ENCODE measurements around the gene CRYBA2.

The CRYBA2 gene

GRCh38 chr2:218961651-218962570, 31.3 kb downstream of the CRYBA2 start:
- TF ChIP-seq, protein P1, sequence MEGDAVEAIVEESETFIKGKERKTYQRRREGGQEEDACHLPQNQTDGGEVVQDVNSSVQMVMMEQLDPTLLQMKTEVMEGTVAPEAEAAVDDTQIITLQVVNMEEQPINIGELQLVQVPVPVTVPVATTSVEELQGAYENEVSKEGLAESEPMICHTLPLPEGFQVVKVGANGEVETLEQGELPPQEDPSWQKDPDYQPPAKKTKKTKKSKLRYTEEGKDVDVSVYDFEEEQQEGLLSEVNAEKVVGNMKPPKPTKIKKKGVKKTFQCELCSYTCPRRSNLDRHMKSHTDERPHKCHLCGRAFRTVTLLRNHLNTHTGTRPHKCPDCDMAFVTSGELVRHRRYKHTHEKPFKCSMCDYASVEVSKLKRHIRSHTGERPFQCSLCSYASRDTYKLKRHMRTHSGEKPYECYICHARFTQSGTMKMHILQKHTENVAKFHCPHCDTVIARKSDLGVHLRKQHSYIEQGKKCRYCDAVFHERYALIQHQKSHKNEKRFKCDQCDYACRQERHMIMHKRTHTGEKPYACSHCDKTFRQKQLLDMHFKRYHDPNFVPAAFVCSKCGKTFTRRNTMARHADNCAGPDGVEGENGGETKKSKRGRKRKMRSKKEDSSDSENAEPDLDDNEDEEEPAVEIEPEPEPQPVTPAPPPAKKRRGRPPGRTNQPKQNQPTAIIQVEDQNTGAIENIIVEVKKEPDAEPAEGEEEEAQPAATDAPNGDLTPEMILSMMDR (IDR thresholded peaks at IDR 0.05; ENCODE audit: low read depth, low read length, missing control alignments), result no peak
- DNase-seq, result no peak
- H3K4me3 ChIP-seq (ENCODE audit: low read depth, low read length), result no peak overlapping the region
- H3K36me3 ChIP-seq (replicated peaks), result no peaks in the 10 kb centered on the region
- in situ Hi-C loops (cut with HindIII; ENCODE audit: low pct_ligation_motif_present, low sequenced_read_pairs), result no loop called here
- no peak overlapping the region for H3K27ac ChIP-seq
- peaks cover 53% of the 10 kb centered on the region for H3K27me3 ChIP-seq (replicated peaks)

GRCh38 chr2:218961229-218961628, 32.0 kb downstream of the CRYBA2 start:
- TF ChIP-seq, protein P1 (IDR thresholded peaks at IDR 0.05; ENCODE audit: low read depth, low read length, missing control alignments), result no peak
- DNase-seq, result no peak
- in situ Hi-C loops (cut with HindIII; ENCODE audit: low pct_ligation_motif_present, low sequenced_read_pairs), result no loop called here
- Histone ChIP-seq H3K36me3 (replicated peaks) (no peaks in the 10 kb centered on the region), H3K27ac (no peak overlapping the region), H3K4me3 (ENCODE audit: low read depth, low read length) (no peak overlapping the region), H3K27me3 (replicated peaks) (peaks cover 53% of the 10 kb centered on the region)

GRCh38 chr2:218960309-218961165, 32.7 kb downstream of the CRYBA2 start:
- TF ChIP-seq, protein P1 (IDR thresholded peaks at IDR 0.05; ENCODE audit: low read depth, low read length, missing control alignments), result no peak
- H3K4me3 ChIP-seq (ENCODE audit: low read depth, low read length), result no peak overlapping the region
- H3K27ac ChIP-seq, result no peak overlapping the region
- no peak for DNase-seq
- peaks cover 53% of the 10 kb centered on the region for H3K27me3 ChIP-seq (replicated peaks)
- in situ Hi-C loops (cut with HindIII; ENCODE audit: low pct_ligation_motif_present, low sequenced_read_pairs), result no loop called here
- no peaks in the 10 kb centered on the region for H3K36me3 ChIP-seq (replicated peaks)

DNA sequence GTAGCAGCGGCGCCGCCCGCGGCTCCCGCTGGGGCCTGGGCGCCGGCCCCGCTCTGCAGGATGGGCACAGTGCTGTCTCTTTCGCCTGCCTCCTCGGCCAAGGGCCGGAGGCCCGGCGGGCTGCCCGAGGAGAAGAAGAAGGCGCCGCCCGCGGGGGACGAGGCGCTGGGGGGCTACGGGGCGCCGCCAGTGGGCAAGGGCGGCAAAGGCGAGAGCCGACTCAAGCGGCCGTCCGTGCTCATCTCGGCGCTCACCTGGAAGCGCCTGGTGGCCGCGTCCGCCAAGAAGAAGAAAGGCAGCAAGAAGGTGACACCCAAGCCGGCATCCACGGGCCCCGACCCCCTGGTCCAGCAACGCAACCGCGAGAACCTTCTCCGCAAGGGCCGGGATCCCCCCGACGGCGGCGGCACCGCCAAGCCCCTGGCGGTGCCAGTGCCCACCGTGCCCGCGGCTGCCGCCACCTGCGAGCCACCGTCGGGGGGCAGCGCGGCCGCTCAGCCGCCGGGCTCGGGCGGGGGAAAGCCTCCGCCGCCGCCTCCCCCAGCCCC, 33.4 kb downstream of the CRYBA2 start:
- TF ChIP-seq, protein P1 (IDR thresholded peaks at IDR 0.05; ENCODE audit: low read depth, low read length, missing control alignments), result no peak
- in situ Hi-C loops (cut with HindIII; ENCODE audit: low pct_ligation_motif_present, low sequenced_read_pairs), result no loop called here
- Histone ChIP-seq H3K27me3 (replicated peaks) (peaks cover 57% of the 10 kb centered on the region), H3K36me3 (replicated peaks) (no peaks in the 10 kb centered on the region), H3K27ac (no peak overlapping the region), H3K4me3 (ENCODE audit: low read depth, low read length) (peak overlapping the region; percentile 48)
- no peak for DNase-seq

GRCh38 chr2:218959141-218959731, 34.0 kb downstream of the CRYBA2 start, which contains the start of gene CDK5R2:
TSS of gene CDK5R2 (plus strand) at chr2:218959666. CDS start at chr2:218959821, 155 bp downstream.
- Histone ChIP-seq H3K4me3 (ENCODE audit: low read depth, low read length) (peak within 1 kb of the TSS; percentile 48), H3K27me3 (replicated peaks) (peaks cover 57% of the 10 kb centered on the region), H3K27ac (no peak within 1 kb of the TSS), H3K36me3 (replicated peaks) (no peaks in the 10 kb centered on the region)
- peak; percentile 67 for DNase-seq
- TF ChIP-seq, protein P1 (IDR thresholded peaks at IDR 0.05; ENCODE audit: low read depth, low read length, missing control alignments), result no peak
- in situ Hi-C loops (cut with HindIII; ENCODE audit: low pct_ligation_motif_present, low sequenced_read_pairs), result no loop called here
